ENCODE results near the gene GPD1.
"Not testable (repeated sequence)": the region's sequence is repeated elsewhere in the genome, so short reads cannot be mapped to it uniquely, and the experiment has no call there.

Gene GPD1

GRCh38 chr12:50148011-50148410 lies 44.2 kb downstream of the GPD1 start:
- not testable (repeated sequence) for H3K9me3 ChIP-seq (ENCODE audit: low read length); H3K4me3 ChIP-seq (ENCODE audit: low read depth in 1 of 2, low read length in 2 of 2); H3K4me1 ChIP-seq (ENCODE audit: insufficient read depth, low read length); H3K27ac ChIP-seq (ENCODE audit: low read depth, low read length); H3K9ac ChIP-seq (ENCODE audit: low read length); H3K27me3 ChIP-seq (ENCODE audit: control insufficient read depth in 1 of 2, insufficient read depth in 2 of 2, low read length in 2 of 2); H3K36me3 ChIP-seq (ENCODE audit: insufficient read depth, low read length)

GRCh38 chr12:50149311-50149710 lies 45.5 kb downstream of the GPD1 start:
- no peaks in the 10 kb centered on the region for H3K36me3 ChIP-seq (ENCODE audit: insufficient read depth, low read length)
- no peaks in the 10 kb centered on the region for H3K9me3 ChIP-seq (ENCODE audit: low read length)
- H3K9ac ChIP-seq (ENCODE audit: low read length), result no peak overlapping the region
- no peak overlapping the region for H3K4me3 ChIP-seq (ENCODE audit: low read depth in 1 of 2, low read length in 2 of 2)
- no peaks in the 10 kb centered on the region for H3K4me1 ChIP-seq (ENCODE audit: insufficient read depth, low read length)
- H3K27me3 ChIP-seq (ENCODE audit: control insufficient read depth in 1 of 2, insufficient read depth in 2 of 2, low read length in 2 of 2), result no peaks in the 10 kb centered on the region
- no peak overlapping the region for H3K27ac ChIP-seq (ENCODE audit: low read depth, low read length)

- Histone ChIP-seq H3K27ac (ENCODE audit: low read depth, low read length) (no peak overlapping the region), H3K4me3 (ENCODE audit: low read depth in 1 of 2, low read length in 2 of 2) (no peak overlapping the region), H3K9ac (ENCODE audit: low read length) (no peak overlapping the region), H3K36me3 (ENCODE audit: insufficient read depth, low read length) (no peaks in the 10 kb centered on the region), H3K9me3 (ENCODE audit: low read length) (no peaks in the 10 kb centered on the region), H3K4me1 (ENCODE audit: insufficient read depth, low read length) (no peaks in the 10 kb centered on the region), H3K27me3 (ENCODE audit: control insufficient read depth in 1 of 2, insufficient read depth in 2 of 2, low read length in 2 of 2) (no peaks in the 10 kb centered on the region)
Observed at GRCh38 chr12:50151047-50151687, 47.4 kb downstream of the GPD1 start.

- H3K9ac ChIP-seq (ENCODE audit: low read length); H3K27me3 ChIP-seq (ENCODE audit: control insufficient read depth in 1 of 2, insufficient read depth in 2 of 2, low read length in 2 of 2); H3K4me3 ChIP-seq (ENCODE audit: low read depth in 1 of 2, low read length in 2 of 2); H3K9me3 ChIP-seq (ENCODE audit: low read length); H3K36me3 ChIP-seq (ENCODE audit: insufficient read depth, low read length); H3K4me1 ChIP-seq (ENCODE audit: insufficient read depth, low read length); H3K27ac ChIP-seq (ENCODE audit: low read depth, low read length): not testable (repeated sequence)
Observed at GRCh38 chr12:50154947-50155346, 51.1 kb downstream of the GPD1 start.

- Histone ChIP-seq H3K27me3 (ENCODE audit: control insufficient read depth in 1 of 2, insufficient read depth in 2 of 2, low read length in 2 of 2) (no peaks in the 10 kb centered on the region), H3K9ac (ENCODE audit: low read length) (no peak overlapping the region), H3K9me3 (ENCODE audit: low read length) (no peaks in the 10 kb centered on the region), H3K27ac (ENCODE audit: low read depth, low read length) (no peak overlapping the region), H3K36me3 (ENCODE audit: insufficient read depth, low read length) (no peaks in the 10 kb centered on the region), H3K4me3 (ENCODE audit: low read depth in 1 of 2, low read length in 2 of 2) (no peak overlapping the region), H3K4me1 (ENCODE audit: insufficient read depth, low read length) (no peaks in the 10 kb centered on the region)
Observed at GRCh38 chr12:50156641-50157040, 52.8 kb downstream of the GPD1 start.

GRCh38 chr12:50157259-50157658 lies 53.5 kb downstream of the GPD1 start:
- Histone ChIP-seq H3K27me3 (ENCODE audit: control insufficient read depth in 1 of 2, insufficient read depth in 2 of 2, low read length in 2 of 2) (no peaks in the 10 kb centered on the region), H3K27ac (ENCODE audit: low read depth, low read length) (no peak overlapping the region), H3K4me3 (ENCODE audit: low read depth in 1 of 2, low read length in 2 of 2) (no peak overlapping the region), H3K9me3 (ENCODE audit: low read length) (no peaks in the 10 kb centered on the region), H3K9ac (ENCODE audit: low read length) (no peak overlapping the region), H3K4me1 (ENCODE audit: insufficient read depth, low read length) (no peaks in the 10 kb centered on the region), H3K36me3 (ENCODE audit: insufficient read depth, low read length) (no peaks in the 10 kb centered on the region)

- Histone ChIP-seq H3K27ac (ENCODE audit: low read depth, low read length) (no peak overlapping the region), H3K27me3 (ENCODE audit: control insufficient read depth in 1 of 2, insufficient read depth in 2 of 2, low read length in 2 of 2) (no peaks in the 10 kb centered on the region), H3K9me3 (ENCODE audit: low read length) (no peaks in the 10 kb centered on the region), H3K4me1 (ENCODE audit: insufficient read depth, low read length) (peaks cover 3% of the 10 kb centered on the region), H3K9ac (ENCODE audit: low read length) (no peak overlapping the region), H3K36me3 (ENCODE audit: insufficient read depth, low read length) (no peaks in the 10 kb centered on the region), H3K4me3 (ENCODE audit: low read depth in 1 of 2, low read length in 2 of 2) (no peak overlapping the region)
Observed at GRCh38 chr12:50160643-50161042, 56.8 kb downstream of the GPD1 start.
